Eye (tissue), 1 donor: ENCODE measurements around the gene COL11A1.
"Not testable (repeated sequence)": the region's sequence is repeated elsewhere in the genome, so short reads cannot be mapped to it uniquely, and the experiment has no call there.

Source experiments
- DNase-seq: peaks from one replicate; pipeline ENCODE4 v3.0.0-alpha.2; 2015

The COL11A1 gene

GRCh38 chr1:103108376-103109150, at the start of gene COL11A1:
Gene COL11A1 (minus strand): TSS chr1:103108522. CDS start chr1:103108178, 344 bp downstream.
- DNase-seq, result peak; percentile 95

DNA sequence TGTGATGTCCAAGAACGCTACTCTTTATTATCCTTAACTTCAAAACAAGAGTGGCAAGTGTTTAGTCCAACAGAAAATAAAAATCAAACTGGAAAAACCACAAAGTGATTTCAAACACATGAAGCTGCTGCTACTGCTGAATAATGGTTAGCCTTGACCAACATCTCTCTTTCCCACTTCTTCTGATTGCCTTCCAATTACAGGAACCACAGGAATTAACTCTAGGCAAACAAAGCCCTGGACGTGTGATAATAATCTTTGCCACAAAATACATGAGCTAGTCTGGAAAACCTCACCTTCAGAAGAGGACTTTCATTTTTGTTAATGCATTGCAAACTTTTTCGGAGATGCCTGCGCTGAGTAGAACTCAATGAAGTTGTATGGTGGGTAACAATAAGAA, 48.6 kb upstream of the COL11A1 start:
- DNase-seq, result no peak

DNA sequence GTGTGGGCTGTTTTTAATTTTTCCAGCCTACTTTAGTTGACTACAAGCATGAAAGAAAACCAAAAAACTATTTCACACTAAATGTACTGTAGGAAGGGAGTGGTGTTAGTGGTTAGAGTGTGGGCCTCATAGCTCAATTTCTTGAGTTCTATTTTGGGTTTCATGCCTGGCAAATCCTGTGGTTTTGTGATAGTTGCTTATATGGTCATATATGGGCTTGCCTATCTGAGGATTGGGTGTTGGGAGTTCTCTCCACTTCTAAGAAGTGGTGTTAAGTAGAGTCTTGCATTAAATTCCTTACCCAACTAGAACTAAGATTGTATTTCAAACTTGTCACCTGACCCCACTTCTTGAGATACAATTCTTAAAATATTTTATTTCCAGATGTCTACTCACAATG, 37.8 kb upstream of the COL11A1 start:
- DNase-seq, result no peak

GRCh38 chr1:103145449-103145848, 37.1 kb upstream of the COL11A1 start:
- no peak for DNase-seq

- DNase-seq, result no peak
Measured at GRCh38 chr1:103144681-103145080, 36.4 kb upstream of the COL11A1 start.

- DNase-seq, result no peak
Measured at GRCh38 chr1:103142461-103142860, 34.1 kb upstream of the COL11A1 start.

DNA sequence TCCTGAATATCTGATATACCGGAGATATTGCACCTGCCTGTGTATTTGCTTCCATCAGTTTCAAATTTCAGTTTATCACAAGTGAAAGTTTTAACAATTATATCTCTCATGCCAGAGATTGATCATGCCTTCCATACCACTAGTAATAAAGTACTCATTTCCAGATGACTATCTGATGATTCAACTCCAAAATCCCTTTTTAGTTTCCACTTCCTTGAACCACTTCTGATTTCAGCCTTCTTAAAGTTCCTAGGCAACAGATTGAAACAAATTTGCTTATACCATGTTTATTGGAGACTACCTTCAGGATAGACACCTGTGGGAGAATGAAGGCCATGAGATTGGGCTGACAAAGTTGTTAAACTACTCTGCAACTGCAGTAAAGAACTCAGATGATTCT, 21.5 kb upstream of the COL11A1 start:
- DNase-seq, result no peak

DNA sequence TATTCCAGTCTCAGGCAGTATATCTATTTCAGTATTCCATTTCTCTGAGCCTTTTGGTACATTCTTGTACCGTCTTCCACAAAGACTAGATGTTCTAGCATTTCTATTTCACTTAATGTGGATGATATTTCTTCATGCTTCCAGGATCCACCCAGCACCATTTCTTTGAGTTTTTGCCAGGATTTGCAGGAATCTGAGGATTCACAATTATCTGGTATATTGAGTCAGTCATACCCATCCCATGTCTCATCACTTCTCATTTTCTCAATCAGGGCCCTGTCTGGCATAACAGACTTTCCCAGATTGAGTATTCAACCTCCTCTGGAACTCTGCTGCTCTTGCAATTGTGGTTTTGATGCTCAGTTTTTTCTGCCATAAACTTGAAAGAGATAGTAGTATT, 20.9 kb upstream of the COL11A1 start:
- DNase-seq, result no peak

DNA sequence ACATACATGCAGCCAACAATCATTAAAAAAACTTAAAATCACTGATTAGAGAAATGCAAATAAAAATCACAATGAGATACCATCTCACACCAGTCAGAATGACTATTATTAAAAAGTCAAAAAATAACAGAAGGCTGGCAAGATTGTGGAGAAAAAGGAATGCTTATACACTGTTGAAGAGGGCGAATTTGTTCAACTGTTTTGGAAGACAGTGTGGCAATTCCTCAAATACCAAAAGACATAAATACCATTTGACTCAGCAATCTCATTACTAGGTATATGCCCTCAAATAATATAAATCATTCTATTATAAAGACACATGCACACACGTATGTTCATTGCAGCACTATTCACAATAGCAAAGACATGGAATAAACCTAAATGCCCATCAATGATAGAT, 19.9 kb upstream of the COL11A1 start:
- DNase-seq, result not testable (repeated sequence)

DNA sequence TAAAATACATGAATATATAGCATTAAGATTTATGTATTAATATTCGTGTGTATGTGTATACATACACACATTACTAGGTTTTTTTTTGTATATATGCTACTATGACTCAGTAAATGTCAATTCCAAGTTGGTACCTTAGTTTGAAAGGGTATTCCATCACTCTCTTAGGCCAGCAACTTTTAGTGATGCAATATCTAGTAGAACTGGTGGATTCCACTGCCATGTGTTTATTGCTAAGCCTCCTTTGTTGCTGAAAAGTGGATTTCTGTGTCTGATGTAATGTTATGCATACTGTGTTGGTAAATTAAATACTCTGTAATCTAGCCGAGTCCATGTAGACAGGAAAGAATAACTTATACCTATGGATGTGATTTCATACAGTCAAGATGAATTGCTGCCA, 16.9 kb upstream of the COL11A1 start:
- DNase-seq, result no peak

- DNase-seq, result no peak
Measured at GRCh38 chr1:103122983-103123720, 14.8 kb upstream of the COL11A1 start.

DNA sequence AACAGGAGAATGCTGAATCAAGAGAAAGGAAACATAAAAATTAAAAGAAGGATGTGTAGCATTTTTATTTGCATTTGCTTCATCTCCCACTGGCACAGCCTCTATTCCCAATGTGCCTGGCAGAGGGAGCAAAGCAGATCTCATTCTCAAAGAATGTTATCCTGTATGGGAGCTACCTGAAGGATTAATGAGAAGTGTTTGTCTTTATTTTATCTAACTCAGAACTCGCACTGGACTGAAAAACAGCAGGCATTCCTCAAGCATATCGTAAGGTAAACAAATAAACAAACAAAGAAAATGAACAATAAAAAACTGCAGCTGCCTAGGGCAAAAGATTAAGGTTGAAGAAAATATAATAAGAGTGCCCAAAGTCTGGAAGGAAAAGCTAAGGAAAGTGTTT, 12.7 kb upstream of the COL11A1 start:
- no peak for DNase-seq

GRCh38 chr1:103112546-103112945, 4.2 kb upstream of the COL11A1 start:
- no peak for DNase-seq

- no peak for DNase-seq
Measured at GRCh38 chr1:103111926-103112325, 3.6 kb upstream of the COL11A1 start.

- no peak for DNase-seq
Measured at GRCh38 chr1:103110701-103111100, 2.4 kb upstream of the COL11A1 start.

DNA sequence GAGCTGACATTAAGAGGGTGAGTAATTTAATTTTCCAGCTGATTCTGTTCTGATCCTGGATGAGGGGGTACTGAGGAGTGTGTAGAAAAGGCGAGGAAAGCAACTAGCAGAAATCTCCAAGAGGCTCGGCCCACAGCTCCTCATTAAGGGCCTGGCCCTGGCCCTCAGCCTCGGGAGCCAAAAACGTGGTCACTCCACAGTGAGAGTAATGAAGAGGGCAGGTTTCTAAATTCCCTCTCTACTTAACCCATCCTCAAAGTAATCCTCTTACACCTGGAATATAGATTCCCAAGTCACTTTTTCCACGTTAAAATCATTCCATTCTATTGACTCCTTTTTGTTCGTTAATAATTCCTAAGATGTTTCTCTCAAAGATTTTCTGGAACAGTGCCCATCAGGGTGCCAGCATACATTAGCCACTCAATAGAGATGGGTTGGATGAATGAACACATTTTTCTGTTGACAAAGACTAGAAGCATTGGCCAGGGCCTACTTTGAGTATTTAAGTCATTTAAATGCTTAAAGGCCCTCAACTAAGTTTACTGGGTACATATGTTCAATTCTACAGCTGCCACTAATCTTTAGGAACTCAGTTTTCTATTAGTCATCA, 1.1 kb upstream of the COL11A1 start:
- peak; percentile 67 for DNase-seq

GRCh38 chr1:103107741-103108375, 464 bp downstream of the COL11A1 start:
- peak; percentile 79 for DNase-seq

- peak; percentile 88 for DNase-seq
Measured at GRCh38 chr1:103106426-103107341, 1.6 kb downstream of the COL11A1 start.

DNA sequence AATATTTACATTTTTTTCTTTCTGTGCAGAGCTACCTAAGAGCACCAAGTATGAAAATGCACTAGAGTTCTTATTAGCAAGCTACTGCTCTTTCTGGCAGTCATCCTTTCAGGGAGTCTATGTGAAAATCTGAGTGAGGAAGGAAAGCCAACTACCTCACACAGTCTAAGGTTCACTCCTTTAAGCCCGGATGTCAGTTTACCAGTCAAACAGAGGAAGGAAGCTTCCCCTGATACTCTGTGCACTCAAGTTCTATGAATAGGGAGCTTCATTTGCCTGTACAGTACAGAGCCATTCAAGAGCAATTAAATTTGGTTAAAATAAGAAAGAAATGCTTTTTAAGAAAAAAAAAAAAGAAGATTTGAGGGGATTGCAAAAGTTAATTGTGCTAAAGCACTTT, 6.9 kb downstream of the COL11A1 start:
- no peak for DNase-seq

DNA sequence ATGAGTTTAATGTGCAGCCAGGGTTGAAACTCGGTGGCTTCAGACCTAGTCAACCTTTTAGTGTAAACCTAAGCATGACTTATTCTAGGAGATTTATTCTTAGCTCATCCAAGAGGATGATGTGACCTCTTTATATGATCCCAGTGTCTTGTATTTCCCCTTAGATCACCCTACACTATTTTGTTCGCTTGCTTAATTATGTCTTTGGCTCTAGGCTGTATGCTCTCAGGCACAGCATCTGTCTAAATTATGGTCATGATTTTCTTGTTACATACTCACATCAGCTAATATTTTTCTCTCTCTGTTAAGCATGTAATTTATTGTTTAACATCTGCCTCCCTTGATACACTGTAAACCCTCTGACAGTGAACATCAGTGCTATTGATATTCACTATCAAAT, 19.1 kb downstream of the COL11A1 start:
- peak; percentile 21 for DNase-seq

DNA sequence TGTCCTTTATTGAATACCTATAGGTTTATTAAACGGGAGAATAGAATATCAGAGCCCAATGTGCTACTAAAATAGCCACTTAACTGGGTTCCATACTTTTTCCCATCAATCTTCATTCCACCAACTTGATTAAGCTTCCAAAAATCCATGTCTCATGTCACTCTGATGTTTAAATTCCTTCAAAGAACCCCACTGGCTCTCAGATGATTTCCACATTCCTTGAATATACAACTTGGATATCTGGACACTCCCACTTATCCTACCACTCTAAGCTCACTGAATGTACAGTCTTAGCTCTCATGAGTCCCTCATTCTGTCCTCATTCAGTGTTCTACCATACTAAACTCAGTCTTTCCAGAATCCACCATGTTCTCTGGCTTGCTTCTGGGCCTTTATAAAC, 21.1 kb downstream of the COL11A1 start:
- no peak for DNase-seq

DNA sequence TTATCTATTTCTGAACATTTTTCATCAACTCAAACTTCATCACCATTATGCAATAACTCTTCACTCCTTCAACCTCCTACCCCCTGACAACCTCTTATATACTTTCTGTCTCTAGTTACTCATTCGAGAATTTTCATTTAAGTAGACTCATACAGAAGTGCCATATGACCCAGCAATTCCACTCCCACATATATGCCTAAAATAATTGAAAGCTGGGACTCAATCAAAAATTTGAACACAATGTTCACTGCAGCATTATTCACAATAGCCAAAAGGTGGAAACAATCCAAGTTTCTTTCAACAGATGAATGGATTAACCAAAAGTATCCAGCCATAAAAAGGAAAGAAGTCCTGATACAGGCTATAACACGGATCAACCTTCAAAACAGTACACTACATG, 24.1 kb downstream of the COL11A1 start:
- no peak for DNase-seq
